Transverse colon (tissue), 4 donors: Measurements from ENCODE around the gene GLRX2. TPM values are rescaled to one million over a fixed set of nuclear protein-coding genes. Genes with fewer than 3 reads are reported as not detected.

Experiments
- DNase-seq: peaks from one replicate; pipeline ENCODE4 v3.0.0-alpha.2; 2019
- H3K27ac ChIP-seq, 4 donors: fragments of 200-600 bp; sonication (generic); 2 replicates each; pipeline ENCODE4 v1.5.1; 2016 to 2018; ENCODE audit warnings: inconsistent platforms in 4 of 4
- H3K27me3 ChIP-seq: fragments of 200-600 bp; sonication (generic); 2 replicates; pipeline ENCODE4 v1.5.1; 2017; ENCODE audit warnings: inconsistent platforms
- H3K36me3 ChIP-seq, 4 donors: fragments of 200-600 bp; sonication (generic); 2 replicates each; pipeline ENCODE4 v1.5.1; 2017 to 2019; ENCODE audit warnings: inconsistent platforms in 4 of 4
- H3K4me1 ChIP-seq, 4 donors: fragments of 200-600 bp; sonication (generic); 2 replicates each; pipeline ENCODE4 v1.5.1; 2017 to 2020; ENCODE audit warnings: inconsistent platforms in 4 of 4
- H3K4me3 ChIP-seq, 4 donors: fragments of 200-600 bp; sonication (generic); 1 replicate in 1 of 4; 2 replicates in 3 of 4; pipeline versions ENCODE4 v1.5.1 to v1.6.1; 2017 to 2019; ENCODE audit warnings: inconsistent platforms in 4 of 4
- H3K9me3 ChIP-seq, 2 donors: fragments of 200-600 bp; sonication (generic); 2 replicates each; pipeline ENCODE4 v1.5.1; 2017 to 2019; ENCODE audit warnings: inconsistent platforms in 2 of 2
- CTCF ChIP-seq, 5 experiments: fragments of 200-600 bp in 3 of 5; fragments of 450-650 bp in 2 of 5; sonication (generic) in 3 of 5; IDR thresholded peaks; 1 replicate in 2 of 5; 2 replicates in 3 of 5; pipeline ENCODE4 v1.5.1; 2016 to 2017; ENCODE audit warnings: antibody characterized with exemption in 5 of 5, inconsistent platforms in 3 of 5, mild to moderate bottlenecking in 2 of 5, moderate library complexity in 1 of 5
- EP300 ChIP-seq: sonication (generic); formaldehyde crosslinking; IDR thresholded peaks from one replicate; pipeline ENCODE4 v1.6.1; 2017; ENCODE audit warnings: antibody characterized with exemption, low read depth
- POLR2A ChIP-seq: fragments of 450-650 bp; IDR thresholded peaks from one replicate; pipeline ENCODE4 v1.6.1; 2016; ENCODE audit warnings: antibody characterized with exemption, mild to moderate bottlenecking, moderate library complexity
- POLR2AphosphoS5 ChIP-seq, 3 donors: sonication (generic); formaldehyde crosslinking; IDR thresholded peaks; one replicate each; pipeline ENCODE4 v1.6.1; 2016; ENCODE audit warnings: antibody characterized with exemption in 3 of 3
- WGBS, 2 donors: methylation state at CpG; one replicate each; pipeline ENCODE4 v1.1.5; 2018; ENCODE audit warnings: low coverage in 1 of 2; 5-methylcytosine and 5-hydroxymethylcytosine counted together
- in situ Hi-C, 4 donors: fragments of 200-750 bp; cut with MboI; loops; one replicate each; pipeline versions ENCODE4 v1.15.0 to v1.15.1; 2017; ENCODE audit warnings: low sequenced_read_pairs in 3 of 4, low pct_ligation_motif_present in 1 of 4, low pct_unique_long_range_greater_than_20kb in 1 of 4
- intact Hi-C: fragments of 100-400 bp; cut with DNase I; formaldehyde crosslinking; loops from one replicate; pipeline ENCODE4 v1.15.1; 2023; ENCODE audit warnings: low total_unique reads
- total RNA-seq, 4 donors: library from RNA; depleted of rRNA; stranded (reverse); fragments of >200 nt; gene quantifications; one replicate each; pipeline ENCODE4 v1.1.0, GENCODE V29; 2016

GLRX2 gene
- total RNA-seq, 4 donors from 2014 or later, result 0.40 to 8.3 (median 3.7) TPM

- no peaks in the 10 kb centered on the region for H3K27me3 ChIP-seq
- in situ Hi-C loops (loop anchor here in 1 of 4 donors (25.0 kb wide), 1 partner anchor 303 kb away; the partner anchor contains the start of gene RGS2), intact Hi-C loops (no loop called here)
- no peak for DNase-seq
- H3K27ac ChIP-seq, result peak overlapping the region in 3 of 4 donors; percentile 40 to 64 (median 55)
- TF ChIP-seq POLR2A (no peak), EP300 (no peak), CTCF (IDR thresholded peaks at IDR 0.05) (no peak), POLR2AphosphoS5 (IDR thresholded peaks at IDR 0.05) (peak in 2 of 3 donors; percentile 15 to 50)
- no peak overlapping the region for H3K4me3 ChIP-seq
- no peaks in the 10 kb centered on the region for H3K36me3 ChIP-seq
- no peaks in the 10 kb centered on the region for H3K9me3 ChIP-seq
- peaks cover 0 to 6% (median 2%) of the 10 kb centered on the region in 4 donors for H3K4me1 ChIP-seq
- whole genome bisulfite sequencing, 2 donors, result 29 to 76% methylated on average over 1 of the region's 1 CpG
These were observed 10.5 kb upstream of the GLRX2 start for GRCh38 chr1:193115629-193116227.

- H3K9me3 ChIP-seq, result no peaks in the 10 kb centered on the region
- peaks cover 0 to 6% (median 2%) of the 10 kb centered on the region in 4 donors for H3K4me1 ChIP-seq
- no peaks in the 10 kb centered on the region for H3K36me3 ChIP-seq
- 53 to 54% methylated on average over 6 of the region's 6 CpGs for WGBS, 2 donors
- TF ChIP-seq POLR2AphosphoS5 (IDR thresholded peaks at IDR 0.05), result no peak
- TF ChIP-seq CTCF (IDR thresholded peaks at IDR 0.05), result no peak
- no peak for TF ChIP-seq POLR2A
- no peak for TF ChIP-seq EP300
- H3K27ac ChIP-seq, result no peak overlapping the region
- no peak for DNase-seq
- in situ Hi-C loops, result loop anchor here in 1 of 4 donors (25.0 kb wide), 1 partner anchor 302 kb away; the partner anchor contains the start of gene RGS2
- H3K4me3 ChIP-seq, result no peak overlapping the region
- H3K27me3 ChIP-seq, result no peaks in the 10 kb centered on the region
- intact Hi-C loops, result no loop called here
These were observed 9.4 kb upstream of the GLRX2 start for GRCh38 chr1:193114485-193115095.

DNA sequence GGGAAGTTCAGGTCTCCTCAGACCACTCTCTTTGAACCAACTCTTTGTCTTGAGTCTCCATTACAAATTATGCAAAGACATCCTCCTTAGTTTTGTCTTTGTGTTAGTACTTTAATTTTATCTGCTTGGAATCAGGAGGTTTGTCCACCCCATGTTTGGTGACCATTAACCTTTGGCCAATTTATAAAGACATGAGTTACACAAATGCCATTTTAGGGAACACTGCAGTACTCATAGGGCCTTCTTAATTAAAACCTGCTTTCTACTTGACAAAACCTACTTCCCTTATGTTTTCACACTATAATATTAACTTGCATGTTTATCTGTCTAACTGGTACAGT is 8.7 kb upstream of the GLRX2 start:
- Histone ChIP-seq H3K4me1 (peaks cover 0 to 6% (median 2%) of the 10 kb centered on the region in 4 donors), H3K36me3 (no peaks in the 10 kb centered on the region), H3K4me3 (no peak overlapping the region), H3K27me3 (no peaks in the 10 kb centered on the region), H3K9me3 (no peaks in the 10 kb centered on the region), H3K27ac (no peak overlapping the region)
- in situ Hi-C loops, result loop anchor here in 1 of 4 donors (25.0 kb wide), 1 partner anchor 302 kb away; the partner anchor contains the start of gene RGS2
- no peak for DNase-seq
- no peak for TF ChIP-seq CTCF (IDR thresholded peaks at IDR 0.05)
- TF ChIP-seq POLR2AphosphoS5 (IDR thresholded peaks at IDR 0.05), result no peak
- TF ChIP-seq POLR2A, result no peak
- no peak for TF ChIP-seq EP300
- intact Hi-C loops, result no loop called here

DNA sequence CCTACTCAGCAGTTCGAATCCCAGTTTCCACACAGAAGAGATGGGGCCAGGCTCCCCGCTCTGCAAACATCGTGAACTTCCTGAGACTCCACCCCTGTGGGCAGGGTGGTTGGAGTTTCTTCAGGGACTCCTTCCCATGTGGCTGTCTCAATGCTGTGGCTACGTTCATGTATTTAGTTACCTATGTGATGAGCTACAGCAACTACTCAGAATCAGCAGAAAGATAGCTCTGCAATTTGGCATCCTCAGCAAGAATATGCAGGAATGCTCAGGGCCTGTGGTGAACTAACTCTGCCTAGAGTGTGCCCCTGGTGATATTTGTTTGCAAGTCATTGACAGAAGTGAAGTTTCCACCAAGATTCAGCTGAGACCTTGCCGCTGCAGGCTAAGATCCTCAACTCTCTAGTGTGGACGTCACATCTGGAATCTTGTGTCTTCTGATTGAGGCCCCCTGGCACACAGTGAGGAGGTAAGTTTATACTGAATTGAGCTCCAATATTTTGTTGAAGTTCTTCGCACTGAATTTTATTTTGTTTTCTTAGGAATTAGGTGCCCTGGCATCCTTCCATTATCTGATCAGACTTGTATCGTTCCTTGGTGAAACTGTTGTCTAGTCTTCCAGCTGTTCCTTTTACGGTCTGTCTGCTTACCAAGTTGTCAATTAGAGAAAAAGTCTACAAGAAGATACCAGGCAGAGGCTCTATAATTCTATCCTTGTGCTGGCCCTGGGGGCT is 8.2 kb upstream of the GLRX2 start:
- in situ Hi-C loops (loop anchor here in 1 of 4 donors (25.0 kb wide), 1 partner anchor 301 kb away; the partner anchor contains the start of gene RGS2), intact Hi-C loops (no loop called here)
- 48 to 73% methylated on average over 4 to 9 of the region's 9 CpGs for WGBS, 2 donors
- TF ChIP-seq EP300 (no peak), CTCF (IDR thresholded peaks at IDR 0.05) (no peak), POLR2A (no peak), POLR2AphosphoS5 (IDR thresholded peaks at IDR 0.05) (no peak)
- Histone ChIP-seq H3K9me3 (no peaks in the 10 kb centered on the region), H3K36me3 (no peaks in the 10 kb centered on the region), H3K4me1 (peaks cover 0 to 6% (median 2%) of the 10 kb centered on the region in 4 donors), H3K27me3 (no peaks in the 10 kb centered on the region), H3K4me3 (no peak overlapping the region), H3K27ac (no peak overlapping the region)
- DNase-seq, result no peak
